WTC11 (cell line): ENCODE measurements around the gene ERC2. TPM values are rescaled to one million over a fixed set of nuclear protein-coding genes. Genes with fewer than 3 reads are reported as not detected.

Experiments used
- ARID4B ChIP-seq: sonication (generic); formaldehyde crosslinking; IDR thresholded peaks from 2 replicates; pipeline ENCODE4 v1.8.0; 2023; ENCODE audit warnings: missing genetic modification reagents, mild to moderate bottlenecking, borderline replicate concordance
- CREM ChIP-seq: sonication (generic); formaldehyde crosslinking; IDR thresholded peaks from 2 replicates; pipeline ENCODE4 v1.8.1; 2022; ENCODE audit warnings: mild to moderate bottlenecking, missing genetic modification reagents, moderate library complexity
- E2F4 ChIP-seq: sonication (generic); formaldehyde crosslinking; IDR thresholded peaks from 2 replicates; pipeline ENCODE4 v1.8.1; 2022; ENCODE audit warnings: low read depth, mild to moderate bottlenecking, moderate library complexity, missing genetic modification reagents, borderline replicate concordance
- EMX1 ChIP-seq: fragments of 250-450 bp; sonication (Bioruptor Pico); IDR thresholded peaks from 2 replicates; pipeline ENCODE4 v1.8.0; 2021; ENCODE audit warnings: mild to moderate bottlenecking
- ESRRA ChIP-seq: sonication (generic); formaldehyde crosslinking; IDR thresholded peaks from 2 replicates; pipeline ENCODE4 v1.8.1; 2022; ENCODE audit warnings: mild to moderate bottlenecking, missing genetic modification reagents, borderline replicate concordance
- FOXJ3 ChIP-seq: sonication (generic); formaldehyde crosslinking; IDR thresholded peaks from 2 replicates; pipeline ENCODE4 v1.9.0; 2021; ENCODE audit warnings: missing genetic modification reagents, mild to moderate bottlenecking, borderline replicate concordance
- FOXP1 ChIP-seq: sonication (generic); formaldehyde crosslinking; IDR thresholded peaks from 2 replicates; pipeline ENCODE4 v1.8.0; 2022; ENCODE audit warnings: missing genetic modification reagents, mild to moderate bottlenecking, moderate library complexity, borderline replicate concordance
- GRHL2 ChIP-seq: fragments of 250-450 bp; sonication (Bioruptor Pico); IDR thresholded peaks from 2 replicates; pipeline ENCODE4 v1.8.0; 2022; ENCODE audit warnings: mild to moderate bottlenecking, moderate library complexity; ENCODE audit not compliant: insufficient replicate concordance, severe bottlenecking
- HMGA2 ChIP-seq: fragments of 250-450 bp; sonication (Bioruptor Pico); IDR thresholded peaks from 2 replicates; pipeline ENCODE4 v1.4.0; 2021; ENCODE audit warnings: mild to moderate bottlenecking, moderate library complexity
- MXD4 ChIP-seq: fragments of 250-450 bp; sonication (Bioruptor Pico); IDR thresholded peaks from 2 replicates; pipeline ENCODE4 v1.8.0; 2021; ENCODE audit warnings: mild to moderate bottlenecking, moderate library complexity, borderline replicate concordance
- NFYB ChIP-seq: sonication (generic); formaldehyde crosslinking; conservative IDR thresholded peaks from 2 replicates; pipeline ENCODE4 v1.8.0; 2022; ENCODE audit warnings: low read depth, missing genetic modification reagents
- NR2C2 ChIP-seq: sonication (generic); formaldehyde crosslinking; IDR thresholded peaks from 2 replicates; pipeline ENCODE4 v1.8.0; 2022; ENCODE audit warnings: mild to moderate bottlenecking, missing genetic modification reagents
- RELA ChIP-seq: sonication (generic); formaldehyde crosslinking; IDR thresholded peaks from 2 replicates; pipeline ENCODE4 v1.8.1; 2022; ENCODE audit warnings: missing genetic modification reagents, mild to moderate bottlenecking, borderline replicate concordance
- SP1 ChIP-seq: sonication (generic); formaldehyde crosslinking; conservative IDR thresholded peaks from 2 replicates; pipeline ENCODE4 v1.8.1; 2022; ENCODE audit warnings: missing genetic modification reagents
- ZNF138 ChIP-seq: sonication (generic); formaldehyde crosslinking; conservative IDR thresholded peaks from 2 replicates; pipeline ENCODE4 v1.8.1; 2022; ENCODE audit warnings: mild to moderate bottlenecking, moderate library complexity, missing genetic modification reagents
- ZNF317 ChIP-seq: sonication (generic); formaldehyde crosslinking; IDR thresholded peaks from 2 replicates; pipeline ENCODE4 v1.8.1; 2023; ENCODE audit warnings: low read depth, mild to moderate bottlenecking, moderate library complexity, missing genetic modification reagents, borderline replicate concordance
- ZNF425 ChIP-seq: fragments of 250-450 bp; sonication (Bioruptor Pico); conservative IDR thresholded peaks from 2 replicates; pipeline ENCODE4 v1.9.0; 2021; ENCODE audit warnings: mild to moderate bottlenecking
- ZNF512 ChIP-seq: sonication (generic); formaldehyde crosslinking; IDR thresholded peaks from 2 replicates; pipeline ENCODE4 v1.8.1; 2022; ENCODE audit warnings: missing genetic modification reagents, borderline replicate concordance
- total RNA-seq: library from RNA; stranded (reverse); gene quantifications from 3 replicates; pipeline ENCODE4 v1.2.3, GENCODE V29; 2021
- TF ChIP-seq, protein P1 (sequence below): sonication (generic); formaldehyde crosslinking; IDR thresholded peaks from 2 replicates; pipeline ENCODE4 v1.8.0; 2022; ENCODE audit warnings: mild to moderate bottlenecking, missing genetic modification reagents
- TF ChIP-seq, protein P2 (sequence below): sonication (generic); formaldehyde crosslinking; IDR thresholded peaks from 2 replicates; pipeline ENCODE4 v1.8.1; 2022; ENCODE audit warnings: low read depth, missing genetic modification reagents, borderline replicate concordance
- TF ChIP-seq, protein P3 (sequence below): sonication (generic); formaldehyde crosslinking; IDR thresholded peaks from 2 replicates; pipeline ENCODE4 v1.8.1; 2023; ENCODE audit warnings: mild to moderate bottlenecking, missing genetic modification reagents
- TF ChIP-seq, protein P4 (sequence below): sonication (generic); formaldehyde crosslinking; conservative IDR thresholded peaks from 2 replicates; pipeline ENCODE4 v1.8.1; 2022; ENCODE audit warnings: mild to moderate bottlenecking, missing genetic modification reagents

The ERC2 gene
- total RNA-seq, 1 experiment from 2014 or later = 23.5 TPM

DNA sequence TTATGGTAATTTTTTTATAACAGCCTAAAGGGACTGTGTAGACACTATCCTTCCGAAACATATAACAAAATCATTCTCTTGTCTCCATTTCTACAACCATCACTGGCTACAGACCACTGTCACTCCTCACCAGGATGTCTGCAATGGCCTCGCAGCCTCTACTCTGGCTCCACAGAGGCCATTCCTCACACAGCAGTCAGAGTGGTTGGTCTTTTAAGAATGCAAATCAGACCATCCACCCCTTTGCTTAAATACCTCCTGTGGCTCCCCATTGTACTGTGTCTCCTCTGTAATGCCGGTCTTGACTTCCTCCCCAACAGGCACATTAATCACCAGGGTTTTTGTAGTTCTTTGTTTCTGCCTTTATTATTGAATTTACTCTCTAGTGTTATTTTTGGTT is 344.8 kb downstream of the ERC2 start (continued):
- TF ChIP-seq, protein P1, sequence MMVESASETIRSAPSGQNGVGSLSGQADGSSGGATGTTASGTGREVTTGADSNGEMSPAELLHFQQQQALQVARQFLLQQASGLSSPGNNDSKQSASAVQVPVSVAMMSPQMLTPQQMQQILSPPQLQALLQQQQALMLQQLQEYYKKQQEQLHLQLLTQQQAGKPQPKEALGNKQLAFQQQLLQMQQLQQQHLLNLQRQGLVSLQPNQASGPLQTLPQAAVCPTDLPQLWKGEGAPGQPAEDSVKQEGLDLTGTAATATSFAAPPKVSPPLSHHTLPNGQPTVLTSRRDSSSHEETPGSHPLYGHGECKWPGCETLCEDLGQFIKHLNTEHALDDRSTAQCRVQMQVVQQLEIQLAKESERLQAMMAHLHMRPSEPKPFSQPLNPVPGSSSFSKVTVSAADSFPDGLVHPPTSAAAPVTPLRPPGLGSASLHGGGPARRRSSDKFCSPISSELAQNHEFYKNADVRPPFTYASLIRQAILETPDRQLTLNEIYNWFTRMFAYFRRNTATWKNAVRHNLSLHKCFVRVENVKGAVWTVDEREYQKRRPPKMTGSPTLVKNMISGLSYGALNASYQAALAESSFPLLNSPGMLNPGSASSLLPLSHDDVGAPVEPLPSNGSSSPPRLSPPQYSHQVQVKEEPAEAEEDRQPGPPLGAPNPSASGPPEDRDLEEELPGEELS = peak; percentile 56; the same call in 1 of the 2 replicates
- no peak for TF ChIP-seq FOXP1 (CRISPR knock-in tag)
- TF ChIP-seq GRHL2 (CRISPR knock-in tag) = no peak
- no peak; the same call in 1 of the 2 replicates for TF ChIP-seq ARID4B (CRISPR knock-in tag)
- TF ChIP-seq ZNF317 = no peak
- no peak for TF ChIP-seq ZNF512 (CRISPR knock-in tag)
- TF ChIP-seq SP1 = peak; percentile 56; the same call in 1 of the 2 replicates
- TF ChIP-seq HMGA2 = no peak
- TF ChIP-seq, protein P2, sequence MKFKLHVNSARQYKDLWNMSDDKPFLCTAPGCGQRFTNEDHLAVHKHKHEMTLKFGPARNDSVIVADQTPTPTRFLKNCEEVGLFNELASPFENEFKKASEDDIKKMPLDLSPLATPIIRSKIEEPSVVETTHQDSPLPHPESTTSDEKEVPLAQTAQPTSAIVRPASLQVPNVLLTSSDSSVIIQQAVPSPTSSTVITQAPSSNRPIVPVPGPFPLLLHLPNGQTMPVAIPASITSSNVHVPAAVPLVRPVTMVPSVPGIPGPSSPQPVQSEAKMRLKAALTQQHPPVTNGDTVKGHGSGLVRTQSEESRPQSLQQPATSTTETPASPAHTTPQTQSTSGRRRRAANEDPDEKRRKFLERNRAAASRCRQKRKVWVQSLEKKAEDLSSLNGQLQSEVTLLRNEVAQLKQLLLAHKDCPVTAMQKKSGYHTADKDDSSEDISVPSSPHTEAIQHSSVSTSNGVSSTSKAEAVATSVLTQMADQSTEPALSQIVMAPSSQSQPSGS (CRISPR knock-in tag) = no peak
- no peak for TF ChIP-seq ESRRA (CRISPR knock-in tag)
- TF ChIP-seq CREM = no peak
- TF ChIP-seq, protein P3, sequence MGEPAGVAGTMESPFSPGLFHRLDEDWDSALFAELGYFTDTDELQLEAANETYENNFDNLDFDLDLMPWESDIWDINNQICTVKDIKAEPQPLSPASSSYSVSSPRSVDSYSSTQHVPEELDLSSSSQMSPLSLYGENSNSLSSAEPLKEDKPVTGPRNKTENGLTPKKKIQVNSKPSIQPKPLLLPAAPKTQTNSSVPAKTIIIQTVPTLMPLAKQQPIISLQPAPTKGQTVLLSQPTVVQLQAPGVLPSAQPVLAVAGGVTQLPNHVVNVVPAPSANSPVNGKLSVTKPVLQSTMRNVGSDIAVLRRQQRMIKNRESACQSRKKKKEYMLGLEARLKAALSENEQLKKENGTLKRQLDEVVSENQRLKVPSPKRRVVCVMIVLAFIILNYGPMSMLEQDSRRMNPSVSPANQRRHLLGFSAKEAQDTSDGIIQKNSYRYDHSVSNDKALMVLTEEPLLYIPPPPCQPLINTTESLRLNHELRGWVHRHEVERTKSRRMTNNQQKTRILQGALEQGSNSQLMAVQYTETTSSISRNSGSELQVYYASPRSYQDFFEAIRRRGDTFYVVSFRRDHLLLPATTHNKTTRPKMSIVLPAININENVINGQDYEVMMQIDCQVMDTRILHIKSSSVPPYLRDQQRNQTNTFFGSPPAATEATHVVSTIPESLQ (CRISPR knock-in tag) = no peak
- no peak for TF ChIP-seq E2F4
- TF ChIP-seq EMX1 (CRISPR knock-in tag) = no peak
- no peak for TF ChIP-seq NFYB (CRISPR knock-in tag)
- no peak for TF ChIP-seq ZNF425 (CRISPR knock-in tag)
- no peak for TF ChIP-seq ZNF138 (CRISPR knock-in tag)
- TF ChIP-seq RELA (CRISPR knock-in tag) = no peak
- TF ChIP-seq FOXJ3 = no peak
- TF ChIP-seq NR2C2 (CRISPR knock-in tag) = no peak
- TF ChIP-seq, protein P4, sequence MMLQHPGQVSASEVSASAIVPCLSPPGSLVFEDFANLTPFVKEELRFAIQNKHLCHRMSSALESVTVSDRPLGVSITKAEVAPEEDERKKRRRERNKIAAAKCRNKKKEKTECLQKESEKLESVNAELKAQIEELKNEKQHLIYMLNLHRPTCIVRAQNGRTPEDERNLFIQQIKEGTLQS = no peak
- TF ChIP-seq MXD4 (CRISPR knock-in tag) = no peak
